Suprapubic skin (tissue), 4 donors: ENCODE measurements around the gene KCNJ6. TPM values are rescaled to one million over a fixed set of nuclear protein-coding genes. Genes with fewer than 3 reads are reported as not detected.

Experiments
- DNase-seq, 2 donors: peaks; one replicate each; pipeline ENCODE4 v3.0.0-alpha.2; 2019; ENCODE audit warnings: low spot score in 2 of 2
- H3K27ac ChIP-seq: fragments of 200-600 bp; sonication (generic); one replicate; pipeline ENCODE4 v1.5.1; 2019
- H3K27me3 ChIP-seq: fragments of 200-600 bp; sonication (generic); one replicate; pipeline ENCODE4 v1.5.1; 2019
- H3K36me3 ChIP-seq: fragments of 200-600 bp; sonication (generic); one replicate; pipeline ENCODE4 v1.5.1; 2019
- H3K4me1 ChIP-seq: fragments of 200-600 bp; sonication (generic); one replicate; pipeline ENCODE4 v1.5.1; 2019
- H3K4me3 ChIP-seq: fragments of 200-600 bp; sonication (generic); one replicate; pipeline ENCODE4 v1.5.1; 2019; ENCODE audit warnings: mild to moderate bottlenecking
- H3K9me3 ChIP-seq: fragments of 200-600 bp; sonication (generic); one replicate; pipeline ENCODE4 v1.5.1; 2019
- EP300 ChIP-seq: sonication (generic); formaldehyde crosslinking; IDR thresholded peaks from one replicate; pipeline ENCODE4 v1.6.1; 2017; ENCODE audit warnings: antibody characterized with exemption
- POLR2A ChIP-seq, 2 donors: fragments of 450-650 bp; IDR thresholded peaks; one replicate each; pipeline ENCODE4 v1.6.1; 2017; ENCODE audit warnings: antibody characterized with exemption in 2 of 2, mild to moderate bottlenecking in 2 of 2, moderate library complexity in 2 of 2
- POLR2AphosphoS5 ChIP-seq, 3 donors: sonication (generic); formaldehyde crosslinking; IDR thresholded peaks; one replicate each; pipeline ENCODE4 v1.6.1; 2017; ENCODE audit warnings: antibody characterized with exemption in 3 of 3
- WGBS: methylation state at CpG from one replicate; pipeline ENCODE4 v1.1.5; 2018; 5-methylcytosine and 5-hydroxymethylcytosine counted together
- total RNA-seq, 4 donors: library from RNA; depleted of rRNA; stranded (reverse); fragments of >200 nt; gene quantifications; one replicate each; pipeline ENCODE4 v1.1.0, GENCODE V29; 2016
- TF ChIP-seq, protein P1 (sequence below), 2 donors: fragments of 200-600 bp in 1 of 2; fragments of 450-650 bp in 1 of 2; sonication (generic) in 1 of 2; IDR thresholded peaks; one replicate each; pipeline ENCODE4 v1.5.1; 2016 to 2019; ENCODE audit warnings: antibody characterized with exemption in 2 of 2, mild to moderate bottlenecking in 1 of 2, moderate library complexity in 1 of 2

The KCNJ6 gene
- total RNA-seq, 4 donors from 2014 or later: not detected

DNA sequence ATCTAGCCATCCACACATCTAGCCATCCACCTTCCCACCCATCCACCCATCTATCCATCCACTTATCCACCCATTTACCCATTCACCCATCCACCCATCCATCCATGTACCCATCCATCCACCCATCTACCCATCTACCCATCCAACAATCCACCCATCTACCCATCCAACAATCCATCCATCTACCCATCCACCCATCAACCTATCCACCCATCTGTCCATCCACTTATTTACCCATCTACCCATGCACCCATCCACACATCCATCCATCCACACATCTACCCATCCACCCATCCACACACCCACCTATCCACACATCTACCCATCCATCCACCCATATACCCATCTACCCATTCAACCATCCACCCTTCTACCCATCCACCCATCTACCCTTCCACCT is 311.3 kb downstream of the KCNJ6 start:
- Histone ChIP-seq H3K9me3 (no peaks in the 10 kb centered on the region), H3K4me3 (no peak overlapping the region), H3K27me3 (peaks cover 14% of the 10 kb centered on the region), H3K4me1 (no peaks in the 10 kb centered on the region), H3K36me3 (no peaks in the 10 kb centered on the region), H3K27ac (no peak overlapping the region)
- no peak for DNase-seq
- TF ChIP-seq, protein P1, sequence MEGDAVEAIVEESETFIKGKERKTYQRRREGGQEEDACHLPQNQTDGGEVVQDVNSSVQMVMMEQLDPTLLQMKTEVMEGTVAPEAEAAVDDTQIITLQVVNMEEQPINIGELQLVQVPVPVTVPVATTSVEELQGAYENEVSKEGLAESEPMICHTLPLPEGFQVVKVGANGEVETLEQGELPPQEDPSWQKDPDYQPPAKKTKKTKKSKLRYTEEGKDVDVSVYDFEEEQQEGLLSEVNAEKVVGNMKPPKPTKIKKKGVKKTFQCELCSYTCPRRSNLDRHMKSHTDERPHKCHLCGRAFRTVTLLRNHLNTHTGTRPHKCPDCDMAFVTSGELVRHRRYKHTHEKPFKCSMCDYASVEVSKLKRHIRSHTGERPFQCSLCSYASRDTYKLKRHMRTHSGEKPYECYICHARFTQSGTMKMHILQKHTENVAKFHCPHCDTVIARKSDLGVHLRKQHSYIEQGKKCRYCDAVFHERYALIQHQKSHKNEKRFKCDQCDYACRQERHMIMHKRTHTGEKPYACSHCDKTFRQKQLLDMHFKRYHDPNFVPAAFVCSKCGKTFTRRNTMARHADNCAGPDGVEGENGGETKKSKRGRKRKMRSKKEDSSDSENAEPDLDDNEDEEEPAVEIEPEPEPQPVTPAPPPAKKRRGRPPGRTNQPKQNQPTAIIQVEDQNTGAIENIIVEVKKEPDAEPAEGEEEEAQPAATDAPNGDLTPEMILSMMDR (IDR thresholded peaks at IDR 0.05): no peak
- no peak for TF ChIP-seq POLR2A (IDR thresholded peaks at IDR 0.05)
- no peak for TF ChIP-seq POLR2AphosphoS5 (IDR thresholded peaks at IDR 0.05)
- TF ChIP-seq EP300: no peak

DNA sequence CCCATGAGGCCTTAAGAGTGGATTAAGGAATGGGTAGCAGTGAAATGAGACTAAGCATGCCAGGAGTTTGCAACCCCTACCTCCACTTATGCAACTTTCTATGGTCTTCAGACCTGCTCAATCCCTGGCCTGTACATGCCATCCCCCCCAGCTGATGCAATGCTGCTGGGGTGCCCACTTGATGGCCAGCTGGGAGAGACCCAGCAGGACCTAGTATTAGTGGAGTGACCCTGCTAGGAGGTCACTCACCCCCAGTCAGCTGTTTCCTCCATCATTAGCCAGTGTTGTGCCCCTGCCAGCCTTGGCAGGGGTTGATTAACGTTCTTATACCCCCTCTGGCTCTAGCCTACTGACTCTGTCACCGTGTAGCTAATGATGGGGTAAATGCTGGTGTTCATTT is 313.1 kb downstream of the KCNJ6 start:
- Histone ChIP-seq H3K27me3 (peaks cover 4% of the 10 kb centered on the region), H3K9me3 (no peaks in the 10 kb centered on the region), H3K27ac (no peak overlapping the region), H3K36me3 (no peaks in the 10 kb centered on the region), H3K4me1 (no peaks in the 10 kb centered on the region), H3K4me3 (no peak overlapping the region)
- TF ChIP-seq POLR2AphosphoS5 (IDR thresholded peaks at IDR 0.05) (no peak), EP300 (no peak), POLR2A (IDR thresholded peaks at IDR 0.05) (no peak)
- TF ChIP-seq, protein P1 (IDR thresholded peaks at IDR 0.05): no peak
- no peak for DNase-seq
- WGBS: 56% methylated on average over 2 of the region's 2 CpGs

DNA sequence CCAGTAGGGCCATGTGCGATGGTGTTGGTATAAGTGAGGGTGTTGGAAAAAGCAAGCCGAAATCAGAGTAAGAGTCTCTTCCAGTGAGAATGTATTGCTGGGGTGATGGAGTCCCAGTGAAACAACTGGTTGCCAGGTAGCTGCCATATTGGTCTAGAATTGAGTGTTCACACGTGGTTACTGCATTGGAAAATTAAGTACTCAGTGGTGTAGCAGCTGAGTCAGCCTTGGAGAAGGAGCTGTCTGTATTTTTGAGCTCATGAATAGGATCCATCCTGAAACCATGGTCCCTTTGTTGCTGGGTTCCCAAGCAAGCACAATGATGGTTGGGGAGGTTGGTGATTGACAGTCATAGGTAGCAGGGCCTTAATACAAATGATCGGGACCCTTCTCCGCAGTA is 314.3 kb downstream of the KCNJ6 start:
- 88% methylated on average over 5 of the region's 5 CpGs for WGBS
- Histone ChIP-seq H3K36me3 (no peaks in the 10 kb centered on the region), H3K27ac (no peak overlapping the region), H3K4me3 (no peak overlapping the region), H3K27me3 (peaks cover 4% of the 10 kb centered on the region), H3K9me3 (no peaks in the 10 kb centered on the region), H3K4me1 (no peaks in the 10 kb centered on the region)
- no peak for DNase-seq
- TF ChIP-seq POLR2A (IDR thresholded peaks at IDR 0.05): no peak
- no peak for TF ChIP-seq POLR2AphosphoS5 (IDR thresholded peaks at IDR 0.05)
- TF ChIP-seq EP300: no peak
- TF ChIP-seq, protein P1 (IDR thresholded peaks at IDR 0.05): no peak

DNA sequence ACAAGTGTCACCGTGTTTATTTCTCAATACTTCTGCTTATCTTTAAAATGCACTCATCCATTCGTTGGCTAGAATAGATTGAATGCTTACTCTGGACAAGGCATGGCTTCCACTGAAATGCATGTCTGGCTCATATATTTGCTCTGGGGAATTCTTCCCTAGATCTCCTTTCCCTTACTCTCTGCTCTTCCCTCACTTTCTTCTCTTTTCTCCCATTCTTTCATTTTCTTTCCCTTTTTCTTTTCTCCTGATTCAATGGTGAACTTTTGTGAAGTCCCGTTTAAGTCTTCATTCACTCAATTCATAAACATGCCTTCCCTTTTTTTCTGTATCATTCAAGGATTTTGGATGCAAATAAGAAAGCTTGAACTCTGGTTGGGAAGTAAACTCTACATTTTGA is 315.2 kb downstream of the KCNJ6 start:
- Histone ChIP-seq H3K9me3 (no peaks in the 10 kb centered on the region), H3K4me1 (no peaks in the 10 kb centered on the region), H3K4me3 (no peak overlapping the region), H3K27ac (no peak overlapping the region), H3K27me3 (peaks cover 4% of the 10 kb centered on the region), H3K36me3 (no peaks in the 10 kb centered on the region)
- TF ChIP-seq POLR2AphosphoS5 (IDR thresholded peaks at IDR 0.05): no peak
- TF ChIP-seq EP300: no peak
- no peak for TF ChIP-seq POLR2A (IDR thresholded peaks at IDR 0.05)
- TF ChIP-seq, protein P1 (IDR thresholded peaks at IDR 0.05): no peak
- WGBS: 89% methylated on average over 3 of the region's 3 CpGs
- DNase-seq: no peak

DNA sequence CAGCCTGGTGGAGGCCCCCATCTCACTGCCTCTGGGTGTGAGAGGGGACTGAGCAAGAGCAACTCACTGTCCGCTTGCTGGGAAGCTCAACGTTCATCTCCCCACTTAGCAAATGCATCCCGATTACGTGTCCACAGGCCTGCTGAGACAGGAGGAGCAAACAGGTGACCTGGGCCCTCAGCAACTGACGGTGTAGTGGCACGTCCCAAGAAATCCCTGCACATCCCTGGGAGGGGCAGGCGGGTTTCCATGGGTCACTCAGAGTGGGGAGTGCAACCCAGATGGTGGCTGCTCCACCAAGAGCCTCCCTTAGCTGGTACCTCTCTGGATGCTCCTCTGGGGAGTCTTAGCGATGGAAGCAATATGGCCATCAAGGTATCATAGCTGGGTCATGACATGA is 320.3 kb downstream of the KCNJ6 start:
- H3K4me1 ChIP-seq: no peaks in the 10 kb centered on the region
- no peaks in the 10 kb centered on the region for H3K9me3 ChIP-seq
- no peak overlapping the region for H3K4me3 ChIP-seq
- 90% methylated on average over 8 of the region's 8 CpGs for WGBS
- H3K27me3 ChIP-seq: no peaks in the 10 kb centered on the region
- DNase-seq: no peak
- TF ChIP-seq POLR2A (IDR thresholded peaks at IDR 0.05): no peak
- TF ChIP-seq, protein P1 (IDR thresholded peaks at IDR 0.05): no peak
- no peak for TF ChIP-seq POLR2AphosphoS5 (IDR thresholded peaks at IDR 0.05)
- TF ChIP-seq EP300: no peak
- no peaks in the 10 kb centered on the region for H3K36me3 ChIP-seq
- H3K27ac ChIP-seq: no peak overlapping the region
